ENCODE measurements around the gene ZBTB18. TPM values are rescaled to one million over a fixed set of nuclear protein-coding genes. Genes with fewer than 3 reads are reported as not detected.

Gene ZBTB18
- total RNA-seq, 1 donor from 2014 or later, result 5.5 TPM

GRCh38 chr1:244077473-244078220 is 26.6 kb downstream of the ZBTB18 start:
- H3K27me3 Mint-ChIP-seq, result peaks cover 25% of the 10 kb centered on the region
- H3K4me3 Mint-ChIP-seq, result no peak overlapping the region
- intact Hi-C loops (cut with micrococcal nuclease), result no loop called here
- peaks cover 20% of the 10 kb centered on the region for H3K4me1 Mint-ChIP-seq
- DNase-seq, result no peak
- no peaks in the 10 kb centered on the region for H3K9me3 Mint-ChIP-seq
- no peak overlapping the region for H3K27ac Mint-ChIP-seq
- no peaks in the 10 kb centered on the region for H3K36me3 Mint-ChIP-seq (ENCODE audit: low read depth)

GRCh38 chr1:244080343-244080929 is 29.4 kb downstream of the ZBTB18 start:
- no peak for DNase-seq
- H3K27me3 Mint-ChIP-seq, result peaks cover 32% of the 10 kb centered on the region
- H3K36me3 Mint-ChIP-seq (ENCODE audit: low read depth), result no peaks in the 10 kb centered on the region
- H3K9me3 Mint-ChIP-seq, result no peaks in the 10 kb centered on the region
- intact Hi-C loops (cut with micrococcal nuclease), result no loop called here
- H3K27ac Mint-ChIP-seq, result no peak overlapping the region
- H3K4me3 Mint-ChIP-seq, result no peak overlapping the region
- peaks cover 3% of the 10 kb centered on the region for H3K4me1 Mint-ChIP-seq

- Mint-ChIP-seq H3K4me3 (no peak overlapping the region), H3K9me3 (no peaks in the 10 kb centered on the region), H3K4me1 (no peaks in the 10 kb centered on the region), H3K27ac (no peak overlapping the region), H3K27me3 (peaks cover 25% of the 10 kb centered on the region), H3K36me3 (ENCODE audit: low read depth) (no peaks in the 10 kb centered on the region)
- intact Hi-C loops (cut with micrococcal nuclease), result no loop called here
- no peak for DNase-seq
These were observed 31.9 kb downstream of the ZBTB18 start for GRCh38 chr1:244082969-244083368.

GRCh38 chr1:244083383-244083943 is 32.4 kb downstream of the ZBTB18 start:
- intact Hi-C loops (cut with micrococcal nuclease), result no loop called here
- H3K27ac Mint-ChIP-seq, result no peak overlapping the region
- H3K4me1 Mint-ChIP-seq, result no peaks in the 10 kb centered on the region
- peaks cover 25% of the 10 kb centered on the region for H3K27me3 Mint-ChIP-seq
- DNase-seq, result no peak
- H3K4me3 Mint-ChIP-seq, result no peak overlapping the region
- no peaks in the 10 kb centered on the region for H3K9me3 Mint-ChIP-seq
- no peaks in the 10 kb centered on the region for H3K36me3 Mint-ChIP-seq (ENCODE audit: low read depth)

GRCh38 chr1:244084763-244085162 is 33.7 kb downstream of the ZBTB18 start:
- no peak overlapping the region for H3K4me3 Mint-ChIP-seq
- H3K36me3 Mint-ChIP-seq (ENCODE audit: low read depth), result no peaks in the 10 kb centered on the region
- no peaks in the 10 kb centered on the region for H3K9me3 Mint-ChIP-seq
- H3K27me3 Mint-ChIP-seq, result peaks cover 25% of the 10 kb centered on the region
- intact Hi-C loops (cut with micrococcal nuclease), result no loop called here
- DNase-seq, result no peak
- no peak overlapping the region for H3K27ac Mint-ChIP-seq
- no peaks in the 10 kb centered on the region for H3K4me1 Mint-ChIP-seq

GRCh38 chr1:244085891-244086290 is 34.8 kb downstream of the ZBTB18 start:
- intact Hi-C loops (cut with micrococcal nuclease), result no loop called here
- Mint-ChIP-seq H3K4me3 (no peak overlapping the region), H3K4me1 (no peaks in the 10 kb centered on the region), H3K36me3 (ENCODE audit: low read depth) (no peaks in the 10 kb centered on the region), H3K9me3 (no peaks in the 10 kb centered on the region), H3K27me3 (peaks cover 25% of the 10 kb centered on the region), H3K27ac (no peak overlapping the region)
- no peak for DNase-seq

GRCh38 chr1:244087021-244087560 is 36.0 kb downstream of the ZBTB18 start:
- no peak for DNase-seq
- intact Hi-C loops (cut with micrococcal nuclease), result no loop called here
- Mint-ChIP-seq H3K27ac (no peak overlapping the region), H3K4me3 (no peak overlapping the region), H3K4me1 (no peaks in the 10 kb centered on the region), H3K27me3 (peaks cover 23% of the 10 kb centered on the region), H3K9me3 (no peaks in the 10 kb centered on the region), H3K36me3 (ENCODE audit: low read depth) (no peaks in the 10 kb centered on the region)

- Mint-ChIP-seq H3K36me3 (ENCODE audit: low read depth) (no peaks in the 10 kb centered on the region), H3K9me3 (no peaks in the 10 kb centered on the region), H3K4me1 (no peaks in the 10 kb centered on the region), H3K27me3 (peaks cover 18% of the 10 kb centered on the region), H3K4me3 (no peak overlapping the region), H3K27ac (no peak overlapping the region)
- intact Hi-C loops (cut with micrococcal nuclease), result no loop called here
- DNase-seq, result no peak
These were observed 36.5 kb downstream of the ZBTB18 start for GRCh38 chr1:244087611-244088010.

GRCh38 chr1:244088161-244088560 is 37.1 kb downstream of the ZBTB18 start:
- no peak for DNase-seq
- no peaks in the 10 kb centered on the region for H3K36me3 Mint-ChIP-seq (ENCODE audit: low read depth)
- H3K4me1 Mint-ChIP-seq, result no peaks in the 10 kb centered on the region
- no peak overlapping the region for H3K4me3 Mint-ChIP-seq
- no peaks in the 10 kb centered on the region for H3K9me3 Mint-ChIP-seq
- H3K27ac Mint-ChIP-seq, result no peak overlapping the region
- peaks cover 16% of the 10 kb centered on the region for H3K27me3 Mint-ChIP-seq
- intact Hi-C loops (cut with micrococcal nuclease), result no loop called here

GRCh38 chr1:244089561-244089960 is 38.5 kb downstream of the ZBTB18 start:
- H3K36me3 Mint-ChIP-seq (ENCODE audit: low read depth), result no peaks in the 10 kb centered on the region
- H3K9me3 Mint-ChIP-seq, result no peaks in the 10 kb centered on the region
- H3K27me3 Mint-ChIP-seq, result peaks cover 8% of the 10 kb centered on the region
- intact Hi-C loops (cut with micrococcal nuclease), result no loop called here
- H3K4me1 Mint-ChIP-seq, result no peaks in the 10 kb centered on the region
- no peak overlapping the region for H3K27ac Mint-ChIP-seq
- H3K4me3 Mint-ChIP-seq, result no peak overlapping the region
- DNase-seq, result no peak

- no peaks in the 10 kb centered on the region for H3K36me3 Mint-ChIP-seq (ENCODE audit: low read depth)
- no peak overlapping the region for H3K4me3 Mint-ChIP-seq
- intact Hi-C loops (cut with micrococcal nuclease), result no loop called here
- H3K4me1 Mint-ChIP-seq, result no peaks in the 10 kb centered on the region
- H3K27me3 Mint-ChIP-seq, result peaks cover 3% of the 10 kb centered on the region
- H3K27ac Mint-ChIP-seq, result no peak overlapping the region
- DNase-seq, result no peak
- H3K9me3 Mint-ChIP-seq, result no peaks in the 10 kb centered on the region
These were observed 39.6 kb downstream of the ZBTB18 start for GRCh38 chr1:244090645-244091044.

GRCh38 chr1:244092293-244092963 is 41.3 kb downstream of the ZBTB18 start:
- H3K27ac Mint-ChIP-seq, result no peak overlapping the region
- no peak for DNase-seq
- no peaks in the 10 kb centered on the region for H3K9me3 Mint-ChIP-seq
- H3K4me1 Mint-ChIP-seq, result no peaks in the 10 kb centered on the region
- H3K36me3 Mint-ChIP-seq (ENCODE audit: low read depth), result no peaks in the 10 kb centered on the region
- intact Hi-C loops (cut with micrococcal nuclease), result no loop called here
- no peak overlapping the region for H3K4me3 Mint-ChIP-seq
- H3K27me3 Mint-ChIP-seq, result peaks cover 3% of the 10 kb centered on the region

GRCh38 chr1:244092964-244093638 is 42.0 kb downstream of the ZBTB18 start:
- Mint-ChIP-seq H3K27ac (no peak overlapping the region), H3K4me1 (no peaks in the 10 kb centered on the region), H3K27me3 (peaks cover 3% of the 10 kb centered on the region), H3K36me3 (ENCODE audit: low read depth) (no peaks in the 10 kb centered on the region), H3K4me3 (no peak overlapping the region), H3K9me3 (no peaks in the 10 kb centered on the region)
- intact Hi-C loops (cut with micrococcal nuclease), result no loop called here
- DNase-seq, result no peak
